Measurements from ENCODE around the gene PECR. TPM values are rescaled to one million over a fixed set of nuclear protein-coding genes. Genes with fewer than 3 reads are reported as not detected.
A peak's percentile ranks its signal among the peaks of the same experiment; 100 is the strongest.

Gene PECR
- total and polyA plus RNA-seq, 2 of the 13 experiments (the other 11 are each of a cell fraction or from before 2014, with no cell fraction given) = 151 to 153 TPM

- FAIRE-seq (no peak), ATAC-seq (no peak), DNase-seq (ENCODE audit: low spot score) (no peak)
- POLR2A ChIA-PET = interaction anchor here (1.0 to 1.6 kb wide), 2 partner anchors 11 to 42 kb away, joined by 3 read pairs; no protein-coding TSS in a partner anchor
- intact Hi-C loops (cut with micrococcal nuclease; ENCODE audit: unreplicated experiment) = no loop called here
- TF ChIP-seq ZBTB49 (CRISPR knock-in tag; IDR thresholded peaks at IDR 0.05; ENCODE audit: borderline replicate concordance) (no peak), HNF1A (IDR thresholded peaks at IDR 0.05; ENCODE audit: low read depth) (no peak), HNF1A (CRISPR knock-in tag; IDR thresholded peaks at IDR 0.05; ENCODE audit: borderline replicate concordance) (no peak), HNF4G (IDR thresholded peaks at IDR 0.05; ENCODE audit: borderline replicate concordance, low read depth, low read length) (no peak), HNF4G (CRISPR knock-in tag; IDR thresholded peaks at IDR 0.05; ENCODE audit: borderline replicate concordance, low read depth) (no peak)
- TF ChIP-seq, protein P1, sequence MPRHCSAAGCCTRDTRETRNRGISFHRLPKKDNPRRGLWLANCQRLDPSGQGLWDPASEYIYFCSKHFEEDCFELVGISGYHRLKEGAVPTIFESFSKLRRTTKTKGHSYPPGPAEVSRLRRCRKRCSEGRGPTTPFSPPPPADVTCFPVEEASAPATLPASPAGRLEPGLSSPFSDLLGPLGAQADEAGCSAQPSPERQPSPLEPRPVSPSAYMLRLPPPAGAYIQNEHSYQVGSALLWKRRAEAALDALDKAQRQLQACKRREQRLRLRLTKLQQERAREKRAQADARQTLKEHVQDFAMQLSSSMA (CRISPR knock-in tag; IDR thresholded peaks at IDR 0.05) = no peak
- Histone ChIP-seq H4K20me1 (ENCODE audit: insufficient read depth, low read length) (no peaks in the 10 kb centered on the region), H3K9me3 (ENCODE audit: low read length) (no peaks in the 10 kb centered on the region), H3K4me3 (replicated peaks in 1 of 3; ENCODE audit: insufficient read depth in 1 of 3, low read depth in 2 of 3, low read length in 3 of 3) (no peak overlapping the region), H3K4me2 (ENCODE audit: low read depth, low read length) (peak overlapping the region; percentile 43), H3K4me1 (ENCODE audit: insufficient read depth, low read length) (peaks cover 95% of the 10 kb centered on the region), H2AFZ (ENCODE audit: low read length) (no peak overlapping the region), H3K27me3 (ENCODE audit: control insufficient read depth in 1 of 2, insufficient read depth in 2 of 2, low read length in 2 of 2) (no peaks in the 10 kb centered on the region), H3K79me2 (ENCODE audit: insufficient read depth, low read length) (peaks cover 54% of the 10 kb centered on the region), H3K9ac (ENCODE audit: insufficient read depth, low read depth, low read length) (no peak overlapping the region), H3K27ac (ENCODE audit: extremely low read length, insufficient read depth, low read length) (peak overlapping the region; percentile 48), H3K36me3 (replicated peaks in 1 of 2; ENCODE audit: control insufficient read depth in 1 of 2, insufficient read depth in 2 of 2, low read length in 2 of 2) (peaks cover 1 to 31% of the 10 kb centered on the region in 2 experiments; a peak in 4 of 5 replicates)
- no TSS peak for BruUV-seq (replicated peaks)
- in situ Hi-C loops (cut with HindIII; ENCODE audit: extremely low pct_ligation_motif_present, low pct_unique_long_range_greater_than_20kb) = no loop called here
- CTCF ChIA-PET (ENCODE audit: low intra/inter-chr PET ratio, low total read pairs) = no interaction called here
Observed at GRCh38 chr2:216072473-216072872, 9.1 kb downstream of the PECR start.
